ENCODE data around the gene RBM39. TPM values are rescaled to one million over a fixed set of nuclear protein-coding genes. Genes with fewer than 3 reads are reported as not detected.

RBM39 gene
- total and polyA plus RNA-seq, 2 experiments from 2014 or later = 259 to 413 TPM

DNA sequence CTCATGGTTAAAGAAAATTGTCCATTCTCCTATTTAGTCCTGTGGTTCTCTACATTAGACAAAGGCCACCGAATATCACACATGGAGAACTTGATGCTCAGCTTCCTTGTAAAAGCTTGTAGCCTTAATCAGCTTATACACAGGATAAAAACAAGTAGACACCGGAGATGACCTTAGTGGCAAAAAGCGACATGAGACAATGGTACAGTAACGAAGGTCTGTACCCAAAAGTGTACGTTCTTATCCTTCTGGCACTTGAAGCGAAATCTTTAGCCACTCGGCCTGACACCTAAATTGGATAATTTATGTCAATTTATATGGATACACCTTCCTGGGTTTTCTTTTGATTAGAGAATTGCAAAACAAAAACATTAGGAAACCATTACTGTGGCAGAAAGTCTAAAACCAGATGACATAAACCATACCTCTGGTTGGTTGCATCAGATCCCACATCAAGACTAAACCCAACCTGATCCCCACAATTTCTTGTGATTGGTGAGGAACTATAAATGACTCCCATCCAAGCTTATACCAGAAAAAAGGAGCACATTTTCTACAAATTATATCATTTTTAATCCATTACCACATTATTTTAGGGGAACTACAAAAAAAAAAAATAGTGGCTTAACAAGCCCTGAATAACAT, 6.1 kb downstream of the RBM39 start (continued):
- no peak for TF ChIP-seq NANOG (IDR thresholded peaks at IDR 0.05; ENCODE audit: borderline replicate concordance)

DNA sequence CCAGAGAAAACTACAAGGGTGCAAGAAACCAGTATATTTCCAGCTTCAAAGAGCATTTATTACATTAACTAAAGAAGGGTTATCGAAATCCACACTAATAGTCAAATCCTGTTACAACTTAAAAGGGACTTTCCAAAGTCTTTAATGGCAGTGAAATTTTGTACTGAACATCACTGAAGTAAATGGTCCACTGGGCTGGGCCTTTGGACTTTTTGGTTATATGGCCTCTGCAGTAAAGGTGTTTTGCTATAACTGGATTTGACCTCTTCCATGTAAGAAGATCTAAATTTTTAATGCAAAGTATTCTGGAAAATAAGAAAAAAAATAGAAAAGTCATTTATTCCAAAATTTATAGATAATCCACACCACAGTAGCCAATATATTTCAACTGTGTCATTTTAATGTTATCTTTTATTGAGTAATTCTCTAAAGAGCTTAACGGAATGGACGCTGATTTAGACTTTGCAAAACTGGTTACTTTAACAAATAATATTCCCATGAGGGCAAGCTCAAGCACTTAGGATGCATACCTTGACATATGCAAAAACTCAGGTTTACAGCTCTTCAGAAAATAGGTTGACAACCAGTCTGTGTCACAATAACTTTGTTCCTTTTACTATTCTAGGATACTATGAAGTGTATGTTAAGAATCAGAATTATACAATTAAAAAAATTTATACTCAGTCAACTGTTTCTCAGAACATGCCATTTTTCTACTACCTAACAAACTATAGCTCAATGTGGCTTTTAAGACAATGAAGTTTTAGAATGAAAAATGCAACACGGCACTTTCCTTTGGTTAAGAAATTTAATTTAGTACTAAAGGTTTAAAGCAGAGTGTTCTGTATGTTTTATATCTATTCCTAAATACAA, 7.0 kb downstream of the RBM39 start:
- ATAC-seq = no peak
- peaks cover 100% of the 10 kb centered on the region for H3K79me2 ChIP-seq (replicated peaks; ENCODE audit: insufficient read depth)
- Mint-ChIP-seq H3K27ac (no peak overlapping the region), H3K27me3 (ENCODE audit: insufficient read depth, low read depth, poor library complexity) (peaks cover 6% of the 10 kb centered on the region), H3K4me1 (peaks cover 17% of the 10 kb centered on the region), H3K9me3 (no peaks in the 10 kb centered on the region; the same call in 2 of the 3 replicates), H3K36me3 (ENCODE audit: low read depth) (peaks cover 99% of the 10 kb centered on the region), H3K4me3 (no peak overlapping the region)
- H3K4me3 ChIP-seq = no peak overlapping the region
- no peak overlapping the region for H2AFZ ChIP-seq
- H3K27me3 ChIP-seq (ENCODE audit: insufficient read depth) = no peaks in the 10 kb centered on the region
- TF ChIP-seq, protein P1, sequence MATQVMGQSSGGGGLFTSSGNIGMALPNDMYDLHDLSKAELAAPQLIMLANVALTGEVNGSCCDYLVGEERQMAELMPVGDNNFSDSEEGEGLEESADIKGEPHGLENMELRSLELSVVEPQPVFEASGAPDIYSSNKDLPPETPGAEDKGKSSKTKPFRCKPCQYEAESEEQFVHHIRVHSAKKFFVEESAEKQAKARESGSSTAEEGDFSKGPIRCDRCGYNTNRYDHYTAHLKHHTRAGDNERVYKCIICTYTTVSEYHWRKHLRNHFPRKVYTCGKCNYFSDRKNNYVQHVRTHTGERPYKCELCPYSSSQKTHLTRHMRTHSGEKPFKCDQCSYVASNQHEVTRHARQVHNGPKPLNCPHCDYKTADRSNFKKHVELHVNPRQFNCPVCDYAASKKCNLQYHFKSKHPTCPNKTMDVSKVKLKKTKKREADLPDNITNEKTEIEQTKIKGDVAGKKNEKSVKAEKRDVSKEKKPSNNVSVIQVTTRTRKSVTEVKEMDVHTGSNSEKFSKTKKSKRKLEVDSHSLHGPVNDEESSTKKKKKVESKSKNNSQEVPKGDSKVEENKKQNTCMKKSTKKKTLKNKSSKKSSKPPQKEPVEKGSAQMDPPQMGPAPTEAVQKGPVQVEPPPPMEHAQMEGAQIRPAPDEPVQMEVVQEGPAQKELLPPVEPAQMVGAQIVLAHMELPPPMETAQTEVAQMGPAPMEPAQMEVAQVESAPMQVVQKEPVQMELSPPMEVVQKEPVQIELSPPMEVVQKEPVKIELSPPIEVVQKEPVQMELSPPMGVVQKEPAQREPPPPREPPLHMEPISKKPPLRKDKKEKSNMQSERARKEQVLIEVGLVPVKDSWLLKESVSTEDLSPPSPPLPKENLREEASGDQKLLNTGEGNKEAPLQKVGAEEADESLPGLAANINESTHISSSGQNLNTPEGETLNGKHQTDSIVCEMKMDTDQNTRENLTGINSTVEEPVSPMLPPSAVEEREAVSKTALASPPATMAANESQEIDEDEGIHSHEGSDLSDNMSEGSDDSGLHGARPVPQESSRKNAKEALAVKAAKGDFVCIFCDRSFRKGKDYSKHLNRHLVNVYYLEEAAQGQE (IDR thresholded peaks at IDR 0.05; ENCODE audit: unreplicated experiment) = no peak
- TF ChIP-seq, protein P2, sequence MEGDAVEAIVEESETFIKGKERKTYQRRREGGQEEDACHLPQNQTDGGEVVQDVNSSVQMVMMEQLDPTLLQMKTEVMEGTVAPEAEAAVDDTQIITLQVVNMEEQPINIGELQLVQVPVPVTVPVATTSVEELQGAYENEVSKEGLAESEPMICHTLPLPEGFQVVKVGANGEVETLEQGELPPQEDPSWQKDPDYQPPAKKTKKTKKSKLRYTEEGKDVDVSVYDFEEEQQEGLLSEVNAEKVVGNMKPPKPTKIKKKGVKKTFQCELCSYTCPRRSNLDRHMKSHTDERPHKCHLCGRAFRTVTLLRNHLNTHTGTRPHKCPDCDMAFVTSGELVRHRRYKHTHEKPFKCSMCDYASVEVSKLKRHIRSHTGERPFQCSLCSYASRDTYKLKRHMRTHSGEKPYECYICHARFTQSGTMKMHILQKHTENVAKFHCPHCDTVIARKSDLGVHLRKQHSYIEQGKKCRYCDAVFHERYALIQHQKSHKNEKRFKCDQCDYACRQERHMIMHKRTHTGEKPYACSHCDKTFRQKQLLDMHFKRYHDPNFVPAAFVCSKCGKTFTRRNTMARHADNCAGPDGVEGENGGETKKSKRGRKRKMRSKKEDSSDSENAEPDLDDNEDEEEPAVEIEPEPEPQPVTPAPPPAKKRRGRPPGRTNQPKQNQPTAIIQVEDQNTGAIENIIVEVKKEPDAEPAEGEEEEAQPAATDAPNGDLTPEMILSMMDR (conservative IDR thresholded peaks at IDR 0.05; ENCODE audit: low read depth in 2 of 2) = no peak
- TF ChIP-seq ZNF331 (CRISPR knock-in tag; IDR thresholded peaks at IDR 0.05; ENCODE audit: low read depth) = no peak
- H3F3A ChIP-seq (replicated peaks; ENCODE audit: low read depth) = peaks cover 13% of the 10 kb centered on the region; the same call in 1 of the 2 replicates
- peaks cover 85% of the 10 kb centered on the region for H4K20me1 ChIP-seq (replicated peaks; ENCODE audit: insufficient read depth)
- no peak for DNase-seq (ENCODE audit: low spot score)
- H3K9me2 ChIP-seq (ENCODE audit: insufficient read depth) = no peaks in the 10 kb centered on the region
- no peak overlapping the region for H3K27ac ChIP-seq (ENCODE audit: low read depth)
- H3K4me2 ChIP-seq = no peak overlapping the region
- peaks cover 91% of the 10 kb centered on the region for H3K36me3 ChIP-seq (ENCODE audit: insufficient read depth)
- H3K4me1 ChIP-seq (ENCODE audit: insufficient read depth) = peaks cover 10% of the 10 kb centered on the region

DNA sequence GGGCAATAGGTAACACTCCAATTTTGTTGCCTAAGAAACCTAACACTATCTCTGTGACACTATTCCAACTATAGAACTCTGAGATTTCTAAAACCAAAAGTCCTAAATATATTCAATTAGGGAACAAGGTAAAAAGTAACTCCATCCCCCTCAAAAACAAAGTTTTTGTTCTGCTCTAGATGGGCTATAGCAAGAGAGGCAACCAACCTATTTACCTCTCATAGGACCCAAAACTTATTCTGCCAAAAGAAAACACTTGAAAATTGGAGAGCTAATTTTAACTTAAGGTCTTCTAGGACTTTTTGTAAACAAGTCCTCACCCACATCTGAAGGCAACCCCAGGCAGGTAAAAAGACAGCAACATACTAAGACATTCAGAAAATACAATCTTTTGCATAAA, 7.7 kb downstream of the RBM39 start:
- H3K79me2 ChIP-seq (replicated peaks; ENCODE audit: insufficient read depth) = peaks cover 100% of the 10 kb centered on the region
- no peak overlapping the region for H3K4me2 ChIP-seq
- H3K36me3 ChIP-seq (ENCODE audit: insufficient read depth) = peaks cover 91% of the 10 kb centered on the region
- no peaks in the 10 kb centered on the region for H3K27me3 ChIP-seq (ENCODE audit: insufficient read depth)
- no peak overlapping the region for H3K4me3 ChIP-seq
- DNase-seq (ENCODE audit: low spot score) (no peak), ATAC-seq (no peak)
- Mint-ChIP-seq H3K27ac (no peak overlapping the region), H3K4me3 (no peak overlapping the region), H3K9me3 (no peaks in the 10 kb centered on the region; the same call in 2 of the 3 replicates), H3K4me1 (peaks cover 12% of the 10 kb centered on the region), H3K36me3 (ENCODE audit: low read depth) (peaks cover 99% of the 10 kb centered on the region), H3K27me3 (ENCODE audit: insufficient read depth, low read depth, poor library complexity) (peaks cover 6% of the 10 kb centered on the region)
- H3K9me2 ChIP-seq (ENCODE audit: insufficient read depth) = no peaks in the 10 kb centered on the region
- peaks cover 7% of the 10 kb centered on the region for H3K4me1 ChIP-seq (ENCODE audit: insufficient read depth)
- no peak overlapping the region for H3K27ac ChIP-seq (ENCODE audit: low read depth)
- H3F3A ChIP-seq (replicated peaks; ENCODE audit: low read depth) = peaks cover 14% of the 10 kb centered on the region
- H2AFZ ChIP-seq = no peak overlapping the region
- H4K20me1 ChIP-seq (replicated peaks; ENCODE audit: insufficient read depth) = peaks cover 85% of the 10 kb centered on the region
- TF ChIP-seq, protein P3, sequence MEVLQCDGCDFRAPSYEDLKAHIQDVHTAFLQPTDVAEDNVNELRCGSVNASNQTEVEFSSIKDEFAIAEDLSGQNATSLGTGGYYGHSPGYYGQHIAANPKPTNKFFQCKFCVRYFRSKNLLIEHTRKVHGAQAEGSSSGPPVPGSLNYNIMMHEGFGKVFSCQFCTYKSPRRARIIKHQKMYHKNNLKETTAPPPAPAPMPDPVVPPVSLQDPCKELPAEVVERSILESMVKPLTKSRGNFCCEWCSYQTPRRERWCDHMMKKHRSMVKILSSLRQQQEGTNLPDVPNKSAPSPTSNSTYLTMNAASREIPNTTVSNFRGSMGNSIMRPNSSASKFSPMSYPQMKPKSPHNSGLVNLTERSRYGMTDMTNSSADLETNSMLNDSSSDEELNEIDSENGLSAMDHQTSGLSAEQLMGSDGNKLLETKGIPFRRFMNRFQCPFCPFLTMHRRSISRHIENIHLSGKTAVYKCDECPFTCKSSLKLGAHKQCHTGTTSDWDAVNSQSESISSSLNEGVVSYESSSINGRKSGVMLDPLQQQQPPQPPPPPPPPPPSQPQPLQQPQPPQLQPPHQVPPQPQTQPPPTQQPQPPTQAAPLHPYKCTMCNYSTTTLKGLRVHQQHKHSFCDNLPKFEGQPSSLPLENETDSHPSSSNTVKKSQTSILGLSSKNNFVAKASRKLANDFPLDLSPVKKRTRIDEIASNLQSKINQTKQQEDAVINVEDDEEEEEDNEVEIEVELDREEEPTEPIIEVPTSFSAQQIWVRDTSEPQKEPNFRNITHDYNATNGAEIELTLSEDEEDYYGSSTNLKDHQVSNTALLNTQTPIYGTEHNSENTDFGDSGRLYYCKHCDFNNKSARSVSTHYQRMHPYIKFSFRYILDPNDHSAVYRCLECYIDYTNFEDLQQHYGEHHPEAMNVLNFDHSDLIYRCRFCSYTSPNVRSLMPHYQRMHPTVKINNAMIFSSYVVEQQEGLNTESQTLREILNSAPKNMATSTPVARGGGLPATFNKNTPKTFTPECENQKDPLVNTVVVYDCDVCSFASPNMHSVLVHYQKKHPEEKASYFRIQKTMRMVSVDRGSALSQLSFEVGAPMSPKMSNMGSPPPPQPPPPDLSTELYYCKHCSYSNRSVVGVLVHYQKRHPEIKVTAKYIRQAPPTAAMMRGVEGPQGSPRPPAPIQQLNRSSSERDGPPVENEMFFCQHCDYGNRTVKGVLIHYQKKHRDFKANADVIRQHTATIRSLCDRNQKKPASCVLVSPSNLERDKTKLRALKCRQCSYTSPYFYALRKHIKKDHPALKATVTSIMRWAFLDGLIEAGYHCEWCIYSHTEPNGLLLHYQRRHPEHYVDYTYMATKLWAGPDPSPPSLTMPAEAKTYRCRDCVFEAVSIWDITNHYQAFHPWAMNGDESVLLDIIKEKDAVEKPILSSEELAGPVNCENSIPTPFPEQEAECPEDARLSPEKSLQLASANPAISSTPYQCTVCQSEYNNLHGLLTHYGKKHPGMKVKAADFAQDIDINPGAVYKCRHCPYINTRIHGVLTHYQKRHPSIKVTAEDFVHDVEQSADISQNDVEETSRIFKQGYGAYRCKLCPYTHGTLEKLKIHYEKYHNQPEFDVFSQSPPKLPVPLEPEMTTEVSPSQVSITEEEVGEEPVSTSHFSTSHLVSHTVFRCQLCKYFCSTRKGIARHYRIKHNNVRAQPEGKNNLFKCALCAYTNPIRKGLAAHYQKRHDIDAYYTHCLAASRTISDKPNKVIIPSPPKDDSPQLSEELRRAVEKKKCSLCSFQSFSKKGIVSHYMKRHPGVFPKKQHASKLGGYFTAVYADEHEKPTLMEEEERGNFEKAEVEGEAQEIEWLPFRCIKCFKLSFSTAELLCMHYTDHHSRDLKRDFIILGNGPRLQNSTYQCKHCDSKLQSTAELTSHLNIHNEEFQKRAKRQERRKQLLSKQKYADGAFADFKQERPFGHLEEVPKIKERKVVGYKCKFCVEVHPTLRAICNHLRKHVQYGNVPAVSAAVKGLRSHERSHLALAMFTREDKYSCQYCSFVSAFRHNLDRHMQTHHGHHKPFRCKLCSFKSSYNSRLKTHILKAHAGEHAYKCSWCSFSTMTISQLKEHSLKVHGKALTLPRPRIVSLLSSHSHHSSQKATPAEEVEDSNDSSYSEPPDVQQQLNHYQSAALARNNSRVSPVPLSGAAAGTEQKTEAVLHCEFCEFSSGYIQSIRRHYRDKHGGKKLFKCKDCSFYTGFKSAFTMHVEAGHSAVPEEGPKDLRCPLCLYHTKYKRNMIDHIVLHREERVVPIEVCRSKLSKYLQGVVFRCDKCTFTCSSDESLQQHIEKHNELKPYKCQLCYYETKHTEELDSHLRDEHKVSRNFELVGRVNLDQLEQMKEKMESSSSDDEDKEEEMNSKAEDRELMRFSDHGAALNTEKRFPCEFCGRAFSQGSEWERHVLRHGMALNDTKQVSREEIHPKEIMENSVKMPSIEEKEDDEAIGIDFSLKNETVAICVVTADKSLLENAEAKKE (CRISPR knock-in tag; IDR thresholded peaks at IDR 0.05) = no peak
- TF ChIP-seq STAT1 (IDR thresholded peaks at IDR 0.05; ENCODE audit: unreplicated experiment) = no peak

Measured in GM23338 (cell line).